ENCODE measurements around the gene CDYL.
"Not testable (repeated sequence)": the region's sequence is repeated elsewhere in the genome, so short reads cannot be mapped to it uniquely, and the experiment has no call there.

Gene CDYL

DNA sequence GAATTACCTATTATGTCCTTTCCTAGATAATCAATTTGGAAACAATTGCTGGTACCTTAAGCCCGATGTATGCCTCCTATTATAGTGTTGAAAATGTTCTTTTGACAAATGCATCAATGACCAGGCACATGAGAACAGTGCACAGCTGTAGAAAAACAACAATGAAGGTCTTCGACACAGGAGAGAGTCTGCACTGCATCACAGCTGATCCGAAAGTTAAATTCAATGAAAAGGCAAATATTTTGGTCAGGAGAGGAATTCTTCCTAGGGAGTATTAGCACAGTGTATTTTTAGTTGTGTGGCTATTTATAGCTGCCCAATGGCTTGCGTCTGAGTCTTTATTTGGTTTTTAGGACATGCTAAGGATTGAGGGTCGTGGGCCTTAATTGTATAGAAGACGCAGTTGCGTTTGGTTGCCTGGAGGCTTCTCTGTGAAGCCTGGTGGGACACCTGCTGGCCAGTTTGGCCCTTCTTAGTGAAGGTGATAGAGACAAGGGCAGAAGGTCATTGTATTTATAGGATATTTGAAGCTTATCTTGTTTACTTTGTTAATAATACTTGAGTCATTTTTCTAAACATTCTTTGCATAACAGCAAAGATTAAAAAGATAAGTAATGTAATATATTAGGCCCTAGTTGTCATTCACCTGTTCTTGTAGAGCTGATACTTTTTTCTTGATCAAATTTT, 72.3 kb downstream of the CDYL start:
- DNase-seq: no peak

DNA sequence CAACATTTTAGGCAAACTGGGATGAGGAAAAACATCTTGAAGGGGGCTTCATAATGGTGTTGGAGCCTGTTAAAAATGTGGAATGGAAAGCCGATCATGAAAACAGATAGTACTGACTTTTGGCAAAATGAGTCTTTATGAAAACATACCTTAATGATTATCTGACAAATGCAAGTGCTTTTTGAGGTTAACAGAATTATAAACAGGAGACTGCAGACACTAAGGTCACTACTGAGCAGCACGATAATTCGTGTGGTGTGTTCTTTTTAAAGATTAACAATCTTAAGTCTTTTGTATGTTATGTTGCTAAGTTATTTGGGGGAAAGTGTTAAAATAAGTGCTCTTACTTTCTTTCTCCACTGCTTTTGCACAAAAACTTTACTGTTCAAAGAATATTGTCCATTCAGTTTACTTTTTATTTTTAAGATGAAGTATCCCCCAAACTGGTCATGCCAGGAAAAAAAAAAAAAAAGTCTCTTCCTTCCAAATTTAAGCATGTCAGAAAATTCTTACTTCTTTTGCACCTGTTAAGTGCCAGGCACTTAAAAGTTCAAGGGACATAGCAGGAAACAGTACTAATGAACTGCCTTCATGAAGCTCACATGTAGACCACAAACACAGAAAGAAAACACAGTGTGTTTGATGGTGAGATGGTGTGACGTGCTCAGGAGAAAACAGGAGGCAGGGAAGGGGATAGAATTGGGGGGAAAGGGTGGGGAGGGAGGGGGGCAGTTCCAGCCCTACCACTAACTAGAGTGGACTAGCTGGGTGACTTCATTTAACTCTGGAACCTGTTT, 73.2 kb downstream of the CDYL start:
- no peak for DNase-seq

DNA sequence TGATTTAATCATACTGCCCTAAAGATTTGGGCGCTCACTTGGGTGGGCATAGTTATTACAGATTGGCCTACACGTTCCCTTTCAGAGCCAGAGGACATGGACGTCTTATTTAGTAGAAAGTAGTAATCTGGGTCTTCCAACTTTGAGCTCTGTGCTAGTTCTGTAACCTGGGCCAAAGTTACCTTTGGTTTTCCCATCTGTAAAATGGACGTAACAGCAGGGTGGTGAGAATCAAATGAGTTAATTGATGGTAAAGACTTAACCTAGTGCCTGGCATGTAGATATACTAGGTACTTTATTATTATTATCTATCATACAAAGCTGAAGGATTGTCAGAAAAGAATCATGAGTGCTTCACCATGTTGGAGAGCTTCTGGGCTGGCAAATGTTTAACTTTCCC, 74.8 kb downstream of the CDYL start:
- no peak for DNase-seq

DNA sequence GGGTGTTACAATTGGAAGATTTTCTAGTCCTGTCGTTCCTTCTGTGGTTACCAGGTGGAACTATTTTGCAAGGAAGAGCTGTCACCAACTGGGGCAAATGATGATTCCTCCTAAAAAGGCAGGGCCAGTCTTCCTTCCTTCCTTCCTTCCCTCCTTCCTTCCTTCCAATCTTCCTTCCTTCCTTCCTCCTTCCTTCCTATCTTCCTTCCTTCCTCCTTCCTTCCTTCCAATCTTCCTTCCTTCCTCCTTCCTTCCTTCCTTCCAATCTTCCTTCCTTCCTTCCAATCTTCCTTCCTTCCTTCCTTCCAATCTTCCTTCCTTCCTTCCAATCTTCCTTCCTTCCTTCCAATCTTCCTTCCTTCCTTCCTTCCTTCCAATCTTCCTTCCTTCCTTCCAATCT, 76.0 kb downstream of the CDYL start:
- not testable (repeated sequence) for DNase-seq

DNA sequence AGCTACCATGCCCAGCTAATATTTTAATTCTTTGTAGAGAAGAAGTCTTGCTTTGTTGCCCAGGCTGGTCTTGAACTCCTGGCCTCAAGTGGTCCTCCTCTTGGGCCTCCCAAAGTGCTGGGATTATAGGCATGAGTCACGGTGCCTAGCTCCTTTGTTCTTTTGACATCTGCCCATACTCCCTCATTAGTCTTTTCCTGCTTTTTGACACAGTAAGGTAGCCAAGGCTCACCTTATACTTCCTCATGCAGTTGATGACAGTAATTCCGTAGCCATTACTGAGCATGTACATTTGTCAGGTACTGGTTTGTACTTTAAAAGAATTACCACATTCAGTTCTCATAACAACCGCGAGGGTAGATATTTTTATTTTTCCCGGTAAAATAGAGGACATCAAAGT, 76.7 kb downstream of the CDYL start:
- DNase-seq: no peak

DNA sequence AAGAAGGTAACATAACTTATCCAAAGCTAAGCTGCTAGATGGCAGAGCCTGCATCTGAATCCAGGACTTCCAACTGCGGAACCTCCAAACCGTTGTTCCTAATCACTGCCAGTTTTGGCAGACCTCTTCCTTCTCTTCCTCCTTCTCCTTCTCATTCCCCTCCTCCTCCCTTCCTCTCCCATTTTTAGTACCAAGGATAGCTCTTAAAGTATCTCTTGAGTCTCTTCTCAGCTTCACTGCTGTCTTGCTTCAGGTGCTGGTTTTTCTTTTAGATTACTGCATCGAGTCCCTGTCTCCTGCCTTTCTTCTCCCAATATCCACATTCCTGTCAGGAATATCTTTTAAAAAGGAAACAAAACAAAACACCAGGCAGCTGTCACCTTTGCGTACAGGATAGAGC, 77.1 kb downstream of the CDYL start:
- DNase-seq: no peak

DNA sequence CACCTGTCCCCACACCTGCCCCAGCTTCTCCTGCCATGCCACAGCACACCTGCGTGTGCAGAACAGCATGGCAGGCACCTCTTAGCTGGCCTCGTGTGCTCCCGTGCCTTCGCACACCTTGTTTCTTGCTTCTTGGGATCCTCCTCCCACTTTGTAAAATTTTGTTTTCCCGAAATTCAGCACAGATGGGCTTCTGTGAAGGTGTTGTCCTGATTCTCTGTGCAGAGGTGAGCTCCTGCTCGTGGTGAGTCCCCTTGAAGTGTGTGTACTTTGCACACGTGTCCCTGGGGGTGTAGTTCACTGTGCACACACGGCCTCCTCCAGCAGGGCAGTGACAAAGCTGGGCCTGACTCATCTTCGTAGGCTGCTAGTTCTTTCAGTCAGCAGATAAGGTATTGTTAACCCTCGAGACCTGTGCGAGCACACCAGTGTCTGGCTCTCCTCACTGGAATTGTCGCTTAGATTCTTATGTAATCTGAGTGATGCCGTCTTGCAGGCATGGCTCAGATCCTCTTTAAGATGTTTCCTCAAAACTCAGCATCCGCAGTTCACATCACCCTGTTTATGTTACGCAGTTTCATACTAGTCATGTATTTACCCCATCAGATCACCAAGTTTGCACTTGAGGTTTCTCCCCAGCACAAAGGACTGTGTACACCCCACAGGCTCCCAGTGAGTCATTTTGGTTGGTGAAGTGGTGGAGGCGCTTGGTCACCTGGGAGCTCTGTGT, 77.7 kb downstream of the CDYL start:
- DNase-seq: no peak

DNA sequence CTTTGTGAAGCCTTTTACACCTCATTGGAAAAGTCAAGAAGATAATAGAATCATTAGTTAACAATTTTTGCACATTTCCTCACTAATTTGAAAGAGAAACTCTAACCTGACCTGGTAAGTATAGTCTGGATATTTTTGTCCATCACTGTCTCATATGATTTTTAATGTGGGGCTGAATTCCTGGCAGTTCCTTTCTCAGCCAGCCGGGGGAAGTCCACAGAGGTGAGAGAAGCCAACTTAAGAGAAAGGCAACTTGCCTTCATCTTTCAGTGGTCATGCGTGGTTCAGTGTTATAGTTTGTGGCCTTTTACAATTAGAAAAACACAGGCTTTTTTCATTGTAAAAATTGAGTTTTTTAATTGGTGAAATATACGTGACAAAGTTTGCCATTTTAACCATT, 80.6 kb downstream of the CDYL start:
- DNase-seq: no peak

DNA sequence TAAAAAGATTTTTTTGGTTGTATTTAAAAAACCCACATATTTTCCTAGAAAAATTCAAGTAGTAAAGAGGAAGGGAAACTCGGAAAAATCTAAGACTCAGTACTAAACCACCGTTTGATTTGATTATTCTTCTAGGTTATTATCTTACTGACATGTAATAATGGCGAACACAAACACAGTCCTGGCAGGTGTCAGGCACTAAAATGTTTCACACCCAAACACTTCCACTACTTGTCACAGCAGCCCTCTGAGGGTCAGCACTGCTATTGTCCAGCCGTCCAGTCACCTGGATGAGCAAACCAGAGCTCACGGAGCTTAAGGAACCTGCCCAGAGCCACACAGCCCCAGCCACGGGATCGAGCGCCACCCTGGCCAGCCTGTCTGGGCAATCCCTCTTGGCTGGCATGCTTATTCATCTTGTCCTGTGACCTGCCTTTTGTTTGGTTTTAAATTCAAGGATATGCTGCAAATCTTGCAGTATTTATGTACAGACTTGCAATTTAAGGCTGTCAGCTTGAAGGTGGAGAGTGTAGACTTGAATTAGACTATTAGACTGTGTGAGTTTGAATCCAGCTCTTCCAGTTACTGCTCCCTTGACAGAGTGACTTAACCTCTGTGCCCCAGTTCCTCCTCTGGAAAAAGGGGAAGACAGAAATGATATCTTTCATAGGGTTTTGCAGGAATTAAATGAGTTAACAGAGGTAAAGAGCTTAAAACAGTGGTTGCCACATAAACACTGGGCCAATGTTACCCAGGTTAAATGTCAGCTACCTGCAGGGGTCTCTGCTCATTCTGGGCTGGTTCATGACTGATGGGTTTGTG, 82.2 kb downstream of the CDYL start:
- DNase-seq: no peak

DNA sequence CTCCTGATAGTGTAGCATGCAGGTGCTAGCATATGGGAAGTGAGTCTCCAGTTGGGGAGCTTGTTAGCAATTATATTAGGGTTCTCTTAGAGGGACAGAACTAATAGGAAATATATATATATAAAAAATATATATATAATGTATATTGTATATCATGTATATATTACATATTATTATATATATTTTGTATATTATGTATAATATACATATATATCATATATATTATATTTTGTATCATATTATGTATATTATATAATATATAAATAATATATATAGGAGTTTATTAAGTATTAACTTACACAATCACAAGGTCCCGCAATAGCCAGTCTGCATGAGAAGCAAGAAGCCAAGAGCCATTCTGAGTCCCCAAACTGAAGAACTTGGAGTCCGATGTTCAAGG, 84.2 kb downstream of the CDYL start:
- no peak for DNase-seq

DNA sequence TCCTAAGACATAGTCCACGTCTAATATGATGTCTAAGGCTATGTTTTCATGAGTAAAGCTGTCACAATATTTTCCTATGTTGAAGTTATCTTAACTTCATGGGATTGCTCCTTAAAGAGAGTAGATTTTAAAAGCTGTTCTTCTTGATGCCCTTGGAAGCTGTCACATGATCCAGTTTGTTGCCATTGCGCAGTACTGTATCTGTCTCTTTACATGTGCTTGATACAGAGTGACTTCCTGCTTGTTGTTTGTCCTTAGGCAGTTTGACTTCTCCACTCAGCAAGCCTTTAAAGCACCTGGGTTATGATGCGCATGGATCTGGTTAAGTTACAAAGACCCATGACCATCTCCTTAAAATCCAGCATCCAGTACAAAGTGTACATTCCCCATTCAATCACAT, 85.4 kb downstream of the CDYL start:
- DNase-seq: no peak

DNA sequence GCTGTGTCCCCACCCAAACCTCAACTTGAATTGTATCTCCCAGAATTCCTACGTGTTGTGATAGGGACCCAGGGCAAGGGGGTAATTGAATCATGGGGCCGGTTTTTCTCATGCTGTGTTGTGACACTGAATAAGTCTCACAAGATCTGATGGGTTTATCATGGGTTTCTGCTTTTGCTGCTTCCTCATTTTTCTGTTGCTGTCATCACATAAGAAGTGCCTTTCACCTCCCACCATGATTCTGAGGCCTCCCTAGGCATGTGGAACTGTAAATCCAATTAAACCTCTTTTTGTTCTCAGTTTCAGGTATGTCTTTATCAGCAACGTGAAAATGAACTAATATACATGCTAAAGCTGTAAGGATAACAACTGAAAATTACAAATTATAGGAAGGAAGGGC, 88.3 kb downstream of the CDYL start:
- no peak for DNase-seq

DNA sequence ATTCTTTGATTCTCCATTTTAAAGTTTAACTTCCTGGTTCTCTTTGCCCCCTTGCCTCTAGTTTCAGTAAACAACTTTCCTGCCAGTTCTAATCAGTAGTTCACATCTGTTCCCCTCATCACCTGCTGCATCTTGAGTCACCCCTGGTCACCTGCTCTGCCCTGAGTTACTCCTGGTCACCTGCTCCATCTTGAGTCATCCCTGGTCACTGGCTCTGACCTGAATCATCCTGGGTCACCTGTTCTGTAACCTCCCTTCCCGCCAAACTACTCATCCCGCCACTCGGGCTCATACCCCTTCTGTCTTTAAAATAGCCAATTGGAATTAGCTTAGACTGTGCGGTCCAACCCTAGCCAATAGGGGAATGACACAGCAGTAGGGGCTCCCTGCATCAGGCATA, 88.8 kb downstream of the CDYL start:
- not testable (repeated sequence) for DNase-seq

DNA sequence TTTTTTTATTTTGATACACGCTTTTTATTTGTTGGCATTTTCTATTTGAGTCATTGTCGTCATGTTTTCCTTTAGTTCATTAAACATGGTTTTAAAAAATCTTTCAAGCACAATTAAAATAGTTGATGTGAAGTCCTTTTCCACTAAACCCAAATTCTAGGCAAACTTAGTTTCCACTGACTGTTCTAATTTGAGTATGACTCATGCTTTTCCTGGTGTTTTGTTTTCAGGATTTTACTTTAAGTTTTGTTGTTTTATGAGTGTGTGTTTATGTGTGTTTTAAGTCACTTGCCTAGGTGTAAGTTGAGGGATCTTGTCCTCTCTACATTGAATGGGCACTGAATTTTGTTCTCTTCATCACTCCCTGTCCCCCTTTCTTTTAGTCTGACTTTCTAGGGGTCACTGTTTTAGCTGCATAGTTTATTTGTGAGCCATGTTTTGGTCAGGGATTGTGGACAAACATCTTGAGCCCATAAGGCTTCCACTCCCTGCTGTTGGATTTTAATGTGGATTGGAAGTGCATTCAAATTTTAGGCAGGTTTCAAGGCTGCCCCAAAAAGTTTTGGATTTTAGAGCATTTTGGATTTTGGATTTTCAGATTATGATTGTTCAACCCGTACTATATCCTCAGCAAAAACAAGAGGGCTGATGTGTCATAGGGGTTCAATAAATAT, 94.8 kb downstream of the CDYL start:
- DNase-seq: no peak

DNA sequence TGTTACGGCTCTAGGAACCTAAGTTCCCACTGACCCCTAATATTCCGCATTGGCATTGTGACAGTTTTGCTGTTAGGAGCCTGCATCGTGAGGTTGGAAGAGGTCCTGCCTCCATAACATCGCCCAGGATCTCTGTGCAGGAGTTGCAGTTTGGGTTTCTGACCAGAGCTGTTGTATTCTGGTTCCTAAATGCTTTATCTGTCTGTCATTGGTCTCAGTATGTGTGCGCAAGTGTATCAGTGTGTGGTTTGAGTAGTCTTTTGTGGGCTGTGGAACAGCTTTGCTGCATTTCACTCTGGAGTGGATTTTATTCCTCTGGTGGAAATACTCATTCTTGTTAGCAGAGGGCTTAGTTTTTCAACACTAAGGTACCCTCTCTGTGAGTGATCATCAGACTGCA, 95.6 kb downstream of the CDYL start:
- no peak for DNase-seq

DNA sequence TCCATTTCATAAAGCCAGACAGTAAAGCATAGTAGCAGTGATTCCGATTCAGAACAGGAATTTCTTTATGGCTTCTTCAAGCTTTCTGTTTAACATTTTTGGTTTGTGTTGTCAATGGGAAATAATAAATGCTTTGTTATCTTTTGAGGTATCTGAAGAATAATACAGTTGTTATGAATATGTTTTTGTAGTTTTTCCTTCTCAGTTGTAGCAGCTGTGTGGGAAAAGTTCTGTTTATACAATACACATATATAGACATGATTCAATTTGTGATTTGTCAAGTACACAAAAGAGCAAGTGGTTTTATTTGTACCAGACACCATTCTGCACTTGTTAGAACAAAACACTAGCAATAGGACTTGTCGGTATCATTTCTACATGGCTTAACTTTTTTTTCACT, 96.6 kb downstream of the CDYL start:
- no peak for DNase-seq

DNA sequence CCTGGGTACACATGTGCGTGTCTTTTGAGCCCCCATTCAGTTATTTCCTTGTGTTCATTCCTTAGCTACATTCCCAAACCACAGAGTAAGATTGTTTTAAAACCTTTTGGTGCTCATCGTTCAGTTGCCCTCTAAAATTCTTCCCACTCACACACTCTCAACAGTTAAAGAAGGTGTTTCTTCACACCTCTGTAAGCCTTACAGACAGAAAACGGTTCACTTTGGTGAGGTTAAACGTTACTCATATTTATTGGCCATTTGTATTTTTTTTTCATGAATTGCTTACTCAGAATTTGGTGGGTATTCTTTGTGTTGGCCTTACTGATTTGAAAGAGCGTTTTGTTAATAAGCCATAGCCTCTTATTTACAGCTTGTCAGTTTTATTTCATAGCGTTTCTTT, 97.7 kb downstream of the CDYL start:
- DNase-seq: no peak

DNA sequence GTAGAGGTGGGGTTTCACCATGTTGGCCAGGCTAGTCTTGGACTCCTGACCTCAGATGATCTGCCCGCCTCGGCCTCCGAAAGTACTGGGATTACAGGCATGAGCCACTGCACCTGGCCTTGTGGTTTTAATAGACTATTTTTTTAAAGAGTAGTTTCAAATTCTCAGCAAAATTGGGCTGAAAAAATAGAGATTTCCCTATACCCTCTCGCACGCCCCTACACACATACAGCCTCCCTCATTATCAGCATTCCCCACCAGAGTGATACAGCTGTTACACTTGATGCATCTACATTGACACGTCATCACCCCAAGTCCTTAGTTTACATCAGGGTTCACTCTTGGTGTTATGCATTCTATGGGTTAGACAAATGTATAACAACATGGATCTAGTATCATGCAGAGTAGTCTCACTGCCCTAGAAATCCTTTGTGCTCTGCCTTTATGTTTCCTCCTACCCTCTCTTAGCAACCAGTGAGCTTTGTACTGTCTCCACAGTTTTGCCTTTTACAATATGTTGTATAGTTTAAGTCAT, 103.6 kb downstream of the CDYL start:
- no peak for DNase-seq

DNA sequence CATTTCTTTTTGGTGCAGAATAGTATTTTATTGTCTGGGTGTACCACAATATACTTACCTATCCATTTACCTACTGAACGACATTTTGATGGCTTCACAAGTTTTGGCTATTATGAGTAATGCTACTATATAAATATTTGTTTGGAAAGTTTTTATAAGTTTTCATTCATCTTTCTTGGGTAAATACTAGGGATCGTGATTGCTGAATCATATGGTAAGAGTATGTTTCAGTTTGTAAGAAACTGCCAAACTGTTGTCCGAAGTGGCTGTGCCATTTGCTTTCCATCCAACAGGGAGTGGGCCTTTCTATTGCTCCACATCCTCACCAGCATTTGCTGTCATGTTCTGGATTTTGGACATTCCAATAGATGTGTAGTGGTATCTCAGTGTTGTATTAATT, 104.2 kb downstream of the CDYL start:
- DNase-seq: no peak

DNA sequence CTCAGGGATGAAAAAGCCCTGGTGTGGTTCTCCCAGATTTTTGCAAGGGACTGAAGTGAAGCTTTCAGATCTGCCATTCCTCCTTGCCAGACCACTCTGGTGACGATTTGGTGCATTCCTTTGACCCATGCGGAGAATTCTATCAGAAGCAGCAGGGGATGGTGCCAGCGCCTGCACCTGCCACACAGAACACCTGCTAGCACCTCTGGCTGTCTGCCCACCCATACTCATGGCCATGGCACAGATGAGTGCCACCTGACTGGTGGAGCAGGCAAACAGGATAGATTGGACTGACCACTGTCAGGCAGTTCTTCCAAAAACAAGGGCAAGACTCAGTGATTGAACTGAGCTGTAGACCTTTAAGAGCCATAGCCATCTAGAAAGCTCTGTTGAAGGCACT, 107.1 kb downstream of the CDYL start:
- no peak for DNase-seq

DNA sequence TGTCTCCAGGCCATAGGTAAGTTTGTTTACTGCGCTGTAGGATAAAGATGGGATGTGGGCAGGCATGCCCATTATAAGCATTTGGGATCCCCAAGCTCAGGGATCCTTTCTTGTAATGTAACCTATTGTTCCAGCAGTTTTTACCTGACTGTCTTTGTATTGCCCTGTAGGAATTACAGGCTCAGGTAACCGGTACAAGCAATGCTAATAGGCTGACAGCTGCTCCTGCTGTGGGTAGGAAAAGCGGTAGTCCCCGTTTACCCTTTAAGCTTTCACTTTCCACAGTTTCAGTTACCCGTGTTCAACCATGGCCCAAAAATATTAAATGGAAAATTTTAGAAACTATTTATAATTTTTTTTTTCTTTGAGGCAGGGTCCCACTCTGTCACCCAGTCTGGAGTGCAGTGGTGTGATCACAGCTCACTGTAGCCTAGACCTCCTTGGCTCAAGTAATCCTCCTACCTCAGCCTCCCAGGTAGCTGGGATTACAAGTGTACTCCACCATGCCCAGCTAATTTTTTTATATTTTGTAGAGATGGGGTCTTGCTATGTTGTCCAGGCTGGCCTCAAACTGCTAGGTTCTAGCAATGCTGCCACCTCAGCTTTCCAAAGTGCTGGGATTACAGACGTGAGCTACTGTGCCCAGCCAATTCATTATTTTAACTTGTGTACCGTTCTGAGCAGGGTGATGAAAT, 108.6 kb downstream of the CDYL start:
- DNase-seq: no peak

Measured in SIG-M5 (cell line).